Breast epithelium (tissue), 3 donors: ENCODE measurements around the gene SLC4A3.

Source experiments
- POLR2A ChIP-seq: fragments of 450-650 bp; IDR thresholded peaks from one replicate; pipeline ENCODE4 v1.6.1; 2016; ENCODE audit warnings: antibody characterized with exemption, mild to moderate bottlenecking, moderate library complexity
- POLR2AphosphoS5 ChIP-seq, 3 donors: sonication (generic); formaldehyde crosslinking; IDR thresholded peaks; one replicate each; pipeline ENCODE4 v1.6.1; 2017; ENCODE audit warnings: antibody characterized with exemption in 3 of 3
- TF ChIP-seq, protein P1 (sequence below), 3 donors: fragments of 450-650 bp; IDR thresholded peaks; one replicate each; pipeline ENCODE4 v1.5.1; 2016 to 2017; ENCODE audit warnings: antibody characterized with exemption in 3 of 3, mild to moderate bottlenecking in 3 of 3, moderate library complexity in 3 of 3

DNA sequence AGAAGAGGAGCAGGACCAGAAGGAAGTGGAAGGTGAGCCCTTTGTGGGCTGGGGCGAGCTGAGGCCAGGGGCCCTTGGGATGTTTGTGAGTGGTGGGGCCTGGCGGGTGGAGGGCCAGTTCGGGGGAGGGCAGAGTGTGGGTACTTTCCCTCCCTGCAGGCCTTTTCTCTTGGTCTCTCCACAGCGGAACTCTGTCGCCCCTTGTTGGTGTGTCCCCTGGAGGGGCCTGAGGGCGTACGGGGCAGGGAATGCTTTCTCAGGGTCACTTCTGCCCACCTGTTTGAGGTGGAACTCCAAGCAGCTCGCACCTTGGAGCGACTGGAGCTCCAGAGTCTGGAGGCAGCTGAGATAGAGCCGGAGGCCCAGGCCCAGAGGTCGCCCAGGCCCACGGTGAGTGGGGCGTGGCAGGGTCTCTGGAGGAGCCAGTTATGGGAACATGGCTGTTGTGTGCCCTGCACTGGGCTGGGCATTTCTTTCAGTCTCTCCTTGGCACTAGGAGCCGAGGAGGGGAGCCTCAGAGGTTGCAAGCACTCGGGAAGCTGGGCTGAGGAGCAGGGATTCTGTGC, 18.9 kb upstream of the SLC4A3 start:
- TF ChIP-seq POLR2AphosphoS5 (IDR thresholded peaks at IDR 0.05) (no peak), POLR2A (no peak)
- TF ChIP-seq, protein P1, sequence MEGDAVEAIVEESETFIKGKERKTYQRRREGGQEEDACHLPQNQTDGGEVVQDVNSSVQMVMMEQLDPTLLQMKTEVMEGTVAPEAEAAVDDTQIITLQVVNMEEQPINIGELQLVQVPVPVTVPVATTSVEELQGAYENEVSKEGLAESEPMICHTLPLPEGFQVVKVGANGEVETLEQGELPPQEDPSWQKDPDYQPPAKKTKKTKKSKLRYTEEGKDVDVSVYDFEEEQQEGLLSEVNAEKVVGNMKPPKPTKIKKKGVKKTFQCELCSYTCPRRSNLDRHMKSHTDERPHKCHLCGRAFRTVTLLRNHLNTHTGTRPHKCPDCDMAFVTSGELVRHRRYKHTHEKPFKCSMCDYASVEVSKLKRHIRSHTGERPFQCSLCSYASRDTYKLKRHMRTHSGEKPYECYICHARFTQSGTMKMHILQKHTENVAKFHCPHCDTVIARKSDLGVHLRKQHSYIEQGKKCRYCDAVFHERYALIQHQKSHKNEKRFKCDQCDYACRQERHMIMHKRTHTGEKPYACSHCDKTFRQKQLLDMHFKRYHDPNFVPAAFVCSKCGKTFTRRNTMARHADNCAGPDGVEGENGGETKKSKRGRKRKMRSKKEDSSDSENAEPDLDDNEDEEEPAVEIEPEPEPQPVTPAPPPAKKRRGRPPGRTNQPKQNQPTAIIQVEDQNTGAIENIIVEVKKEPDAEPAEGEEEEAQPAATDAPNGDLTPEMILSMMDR (IDR thresholded peaks at IDR 0.05), result no peak
